Activated naive CD8-positive, alpha-beta T cell treated with anti-CD3 and anti-CD28 coated beads, Interleukin-2, amount 10 ng/mL, durations not matched to agents 7 days and 5 days (primary cell): ENCODE results near the gene HSD11B2. TPM values are rescaled to one million over a fixed set of nuclear protein-coding genes. Genes with fewer than 3 reads are reported as not detected.

Experiments
- ATAC-seq: fragments of 150-1000 bp; cut with Tn5 transposase; one replicate; pipeline ENCODE4 v1.10.0; 2021; ENCODE audit warnings: low read depth, moderate library complexity
- POLR2A ChIA-PET: fragments of 350-600 bp; sonication (Branson Sonifier 250); formaldehyde crosslinking; loops from one replicate; lab custom pipeline; 2021; ENCODE audit warnings: antibody characterized with exemption; lab: Charles Lee
- DNase-seq: peaks from one replicate; pipeline ENCODE4 v3.0.0; 2021
- H3K27ac Mint-ChIP-seq: one replicate; pipeline ENCODE4 v1.8.0; 2022; ENCODE audit warnings: mild to moderate bottlenecking, mixed read lengths
- H3K27me3 Mint-ChIP-seq: one replicate; pipeline ENCODE4 v1.8.0; 2022; ENCODE audit warnings: mild to moderate bottlenecking, moderate library complexity, mixed read lengths
- H3K36me3 Mint-ChIP-seq: one replicate; pipeline ENCODE4 v1.8.0; 2021; ENCODE audit warnings: mild to moderate bottlenecking, mixed read lengths
- H3K4me1 Mint-ChIP-seq: one replicate; pipeline ENCODE4 v1.8.0; 2021; ENCODE audit warnings: mixed read lengths
- H3K4me3 Mint-ChIP-seq: one replicate; pipeline ENCODE4 v1.8.0; 2022; ENCODE audit warnings: mild to moderate bottlenecking, moderate library complexity, mixed read lengths
- H3K9me3 Mint-ChIP-seq: one replicate; pipeline ENCODE4 v1.8.0; 2021; ENCODE audit warnings: mixed read lengths
- total RNA-seq, 2 experiments: library from RNA; stranded (reverse); gene quantifications; one replicate each; pipeline ENCODE4 v1.2.3, GENCODE V29; 2021

The HSD11B2 gene
- total RNA-seq, 2 experiments from 2014 or later, result not detected

GRCh38 chr16:67462279-67462655, 31.3 kb downstream of the HSD11B2 start:
- POLR2A ChIA-PET, result no interaction called here
- ATAC-seq, result no peak
- Mint-ChIP-seq H3K36me3 (no peaks in the 10 kb centered on the region), H3K4me3 (no peak overlapping the region), H3K4me1 (peaks cover 8% of the 10 kb centered on the region), H3K27ac (no peak overlapping the region), H3K27me3 (no peaks in the 10 kb centered on the region), H3K9me3 (no peaks in the 10 kb centered on the region)
- no peak for DNase-seq

GRCh38 chr16:67463059-67463458, 32.1 kb downstream of the HSD11B2 start:
- POLR2A ChIA-PET, result interaction anchor here (0.7 kb wide), 1 partner anchor 35 kb away, joined by 3 read pairs; no protein-coding TSS in a partner anchor
- DNase-seq (no peak), ATAC-seq (no peak)
- Mint-ChIP-seq H3K9me3 (no peaks in the 10 kb centered on the region), H3K4me1 (peaks cover 8% of the 10 kb centered on the region), H3K27ac (no peak overlapping the region), H3K27me3 (no peaks in the 10 kb centered on the region), H3K36me3 (no peaks in the 10 kb centered on the region), H3K4me3 (no peak overlapping the region)

- H3K36me3 Mint-ChIP-seq, result no peaks in the 10 kb centered on the region
- no peak overlapping the region for H3K27ac Mint-ChIP-seq
- no peaks in the 10 kb centered on the region for H3K9me3 Mint-ChIP-seq
- ATAC-seq, result no peak
- H3K27me3 Mint-ChIP-seq, result no peaks in the 10 kb centered on the region
- no peak overlapping the region for H3K4me3 Mint-ChIP-seq
- peaks cover 6% of the 10 kb centered on the region for H3K4me1 Mint-ChIP-seq
- DNase-seq, result no peak
- POLR2A ChIA-PET, result no interaction called here
Observed at GRCh38 chr16:67463691-67464090, 32.8 kb downstream of the HSD11B2 start.

- no peaks in the 10 kb centered on the region for H3K9me3 Mint-ChIP-seq
- ATAC-seq, result no peak
- H3K27me3 Mint-ChIP-seq, result no peaks in the 10 kb centered on the region
- no peaks in the 10 kb centered on the region for H3K36me3 Mint-ChIP-seq
- H3K4me1 Mint-ChIP-seq, result peaks cover 5% of the 10 kb centered on the region
- POLR2A ChIA-PET, result no interaction called here
- DNase-seq, result no peak
- no peak overlapping the region for H3K4me3 Mint-ChIP-seq
- H3K27ac Mint-ChIP-seq, result peak overlapping the region; percentile 30
Observed at GRCh38 chr16:67464565-67464964, 33.6 kb downstream of the HSD11B2 start.

GRCh38 chr16:67466581-67466980, 35.7 kb downstream of the HSD11B2 start:
- no peak for ATAC-seq
- POLR2A ChIA-PET, result no interaction called here
- Mint-ChIP-seq H3K27ac (no peak overlapping the region), H3K4me1 (peaks cover 7% of the 10 kb centered on the region), H3K9me3 (no peaks in the 10 kb centered on the region), H3K27me3 (no peaks in the 10 kb centered on the region), H3K4me3 (no peak overlapping the region), H3K36me3 (no peaks in the 10 kb centered on the region)
- no peak for DNase-seq

GRCh38 chr16:67468731-67469130, 37.8 kb downstream of the HSD11B2 start:
- H3K36me3 Mint-ChIP-seq, result no peaks in the 10 kb centered on the region
- no peaks in the 10 kb centered on the region for H3K9me3 Mint-ChIP-seq
- peaks cover 9% of the 10 kb centered on the region for H3K4me1 Mint-ChIP-seq
- H3K27ac Mint-ChIP-seq, result no peak overlapping the region
- POLR2A ChIA-PET, result no interaction called here
- no peak overlapping the region for H3K4me3 Mint-ChIP-seq
- no peak for DNase-seq
- no peak for ATAC-seq
- no peaks in the 10 kb centered on the region for H3K27me3 Mint-ChIP-seq

GRCh38 chr16:67470359-67470758, 39.4 kb downstream of the HSD11B2 start:
- Mint-ChIP-seq H3K27ac (no peak overlapping the region), H3K36me3 (no peaks in the 10 kb centered on the region), H3K9me3 (no peaks in the 10 kb centered on the region), H3K4me1 (peaks cover 13% of the 10 kb centered on the region), H3K27me3 (no peaks in the 10 kb centered on the region), H3K4me3 (no peak overlapping the region)
- no peak for DNase-seq
- POLR2A ChIA-PET, result interaction anchor here (0.6 kb wide), 1 partner anchor 21 kb away, joined by 3 read pairs; no protein-coding TSS in a partner anchor
- no peak for ATAC-seq

GRCh38 chr16:67471758-67472384, 41.0 kb downstream of the HSD11B2 start:
- no peak for ATAC-seq
- POLR2A ChIA-PET, result no interaction called here
- Mint-ChIP-seq H3K4me3 (no peak overlapping the region), H3K36me3 (no peaks in the 10 kb centered on the region), H3K27me3 (no peaks in the 10 kb centered on the region), H3K4me1 (peaks cover 8% of the 10 kb centered on the region), H3K27ac (no peak overlapping the region), H3K9me3 (no peaks in the 10 kb centered on the region)
- no peak for DNase-seq

- Mint-ChIP-seq H3K4me1 (peaks cover 17% of the 10 kb centered on the region), H3K4me3 (no peak overlapping the region), H3K27me3 (no peaks in the 10 kb centered on the region), H3K27ac (no peak overlapping the region), H3K36me3 (no peaks in the 10 kb centered on the region), H3K9me3 (no peaks in the 10 kb centered on the region)
- POLR2A ChIA-PET, result no interaction called here
- DNase-seq, result no peak
- no peak for ATAC-seq
Observed at GRCh38 chr16:67474551-67475455, 43.9 kb downstream of the HSD11B2 start.

- Mint-ChIP-seq H3K27me3 (no peaks in the 10 kb centered on the region), H3K4me3 (no peak overlapping the region), H3K9me3 (no peaks in the 10 kb centered on the region), H3K4me1 (peaks cover 16% of the 10 kb centered on the region), H3K36me3 (no peaks in the 10 kb centered on the region), H3K27ac (no peak overlapping the region)
- POLR2A ChIA-PET, result no interaction called here
- ATAC-seq (no peak), DNase-seq (no peak)
Observed at GRCh38 chr16:67477960-67478554, 47.1 kb downstream of the HSD11B2 start.

- DNase-seq, result peak; percentile 100
- H3K36me3 Mint-ChIP-seq, result peaks cover 6% of the 10 kb centered on the region
- peak; percentile 89 for ATAC-seq
- H3K4me3 Mint-ChIP-seq, result peak within 1 kb of the TSS; percentile 93
- H3K4me1 Mint-ChIP-seq, result peaks cover 14% of the 10 kb centered on the region
- H3K27ac Mint-ChIP-seq, result peak within 1 kb of the TSS; percentile 98
- no peaks in the 10 kb centered on the region for H3K27me3 Mint-ChIP-seq
- H3K9me3 Mint-ChIP-seq, result no peaks in the 10 kb centered on the region
- POLR2A ChIA-PET, result interaction anchor here (0.9 to 2.9 kb wide), 22 partner anchors 9 to 546 kb away, joined by 3 to 19 read pairs (median 4); partner anchors contain the start of genes ACD, C16orf86, CARMIL2 and CTCF
Observed at GRCh38 chr16:67480833-67481560, 50.1 kb downstream of the HSD11B2 start, which contains the start of gene ATP6V0D1. Gene ATP6V0D1, minus strand, starts transcription at chr16:67481157. Its CDS starts 71 bp downstream, at chr16:67481086.

- Mint-ChIP-seq H3K4me1 (peaks cover 14% of the 10 kb centered on the region), H3K4me3 (peak overlapping the region; percentile 93), H3K9me3 (no peaks in the 10 kb centered on the region), H3K27me3 (no peaks in the 10 kb centered on the region), H3K36me3 (peaks cover 6% of the 10 kb centered on the region), H3K27ac (peak overlapping the region; percentile 98)
- DNase-seq (peak; percentile 66), ATAC-seq (peak; percentile 30)
- POLR2A ChIA-PET, result interaction anchor here (0.9 to 2.9 kb wide), 20 partner anchors 8 to 547 kb away, joined by 3 to 19 read pairs (median 5); partner anchors contain the start of genes ACD, C16orf86, CARMIL2 and CTCF
Observed at GRCh38 chr16:67481561-67482232, 50.8 kb downstream of the HSD11B2 start.
